GM19463 (cell line): Measurements from ENCODE around the gene SH3GL1.
"Not testable (repeated sequence)": the region's sequence is repeated elsewhere in the genome, so short reads cannot be mapped to it uniquely, and the experiment has no call there.

Experiments
- ATAC-seq: cut with Tn5 transposase; IDR thresholded peaks from one replicate; pipeline ENCODE4 v1.9.1; 2021; ENCODE audit warnings: mild to moderate bottlenecking, moderate library complexity; ENCODE audit not compliant: unreplicated experiment

The SH3GL1 gene

GRCh38 chr19:4345342-4346019 lies 54.9 kb downstream of the SH3GL1 start:
- no peak for ATAC-seq

DNA sequence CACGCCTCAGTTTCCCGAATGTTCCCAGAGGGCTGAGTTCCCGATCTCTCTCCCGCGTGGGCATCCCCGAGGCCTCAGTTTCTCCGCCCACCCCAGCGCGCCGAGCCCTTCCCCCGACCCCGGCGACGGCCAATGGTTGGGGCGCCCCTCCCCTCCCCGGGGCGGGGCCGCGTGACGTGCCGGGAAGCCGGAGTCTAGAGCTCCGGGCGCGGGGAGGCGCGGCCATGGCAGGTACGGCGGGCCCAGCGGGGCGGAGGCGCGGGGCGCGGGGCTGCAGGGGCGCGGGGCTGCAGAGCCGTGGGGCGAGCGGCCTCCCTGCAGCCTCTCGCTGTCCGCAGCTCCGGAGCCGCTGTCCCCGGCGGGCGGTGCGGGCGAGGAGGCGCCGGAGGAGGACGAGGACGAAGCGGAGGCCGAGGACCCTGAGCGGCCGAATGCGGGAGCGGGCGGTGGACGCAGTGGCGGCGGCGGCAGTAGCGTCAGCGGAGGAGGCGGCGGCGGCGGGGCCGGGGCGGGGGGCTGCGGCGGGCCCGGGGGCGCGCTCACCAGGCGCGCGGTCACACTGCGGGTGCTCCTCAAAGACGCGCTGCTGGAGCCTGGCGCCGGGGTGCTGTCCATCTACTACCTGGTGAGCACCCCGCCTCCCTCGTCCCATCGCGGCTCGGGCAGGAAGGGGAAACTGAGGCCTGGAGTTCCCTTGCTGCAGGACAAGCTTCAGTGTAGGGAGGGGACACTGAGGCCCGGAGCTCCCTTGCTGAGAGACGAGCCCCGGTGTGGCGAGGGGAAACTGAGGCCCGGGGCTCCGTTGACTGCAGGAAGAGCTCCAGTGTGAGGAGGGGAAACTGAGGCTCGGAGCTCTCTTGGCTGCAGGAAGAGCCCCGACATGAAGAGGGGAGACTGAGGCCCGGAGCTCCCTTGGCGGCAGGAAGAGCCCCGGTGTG lies 56.7 kb downstream of the SH3GL1 start, which contains the start of gene MPND:
Gene MPND (plus strand): TSS at position 193 of the 938 bp plus-strand sequence. CDS start 32 bp downstream, at position 225.
- peak; percentile 57 for ATAC-seq

- ATAC-seq, result peak; percentile 81
Measured at GRCh38 chr19:4342615-4343369, 57.6 kb downstream of the SH3GL1 start.

- ATAC-seq, result no peak
Measured at GRCh38 chr19:4342314-4342614, 58.1 kb downstream of the SH3GL1 start.

DNA sequence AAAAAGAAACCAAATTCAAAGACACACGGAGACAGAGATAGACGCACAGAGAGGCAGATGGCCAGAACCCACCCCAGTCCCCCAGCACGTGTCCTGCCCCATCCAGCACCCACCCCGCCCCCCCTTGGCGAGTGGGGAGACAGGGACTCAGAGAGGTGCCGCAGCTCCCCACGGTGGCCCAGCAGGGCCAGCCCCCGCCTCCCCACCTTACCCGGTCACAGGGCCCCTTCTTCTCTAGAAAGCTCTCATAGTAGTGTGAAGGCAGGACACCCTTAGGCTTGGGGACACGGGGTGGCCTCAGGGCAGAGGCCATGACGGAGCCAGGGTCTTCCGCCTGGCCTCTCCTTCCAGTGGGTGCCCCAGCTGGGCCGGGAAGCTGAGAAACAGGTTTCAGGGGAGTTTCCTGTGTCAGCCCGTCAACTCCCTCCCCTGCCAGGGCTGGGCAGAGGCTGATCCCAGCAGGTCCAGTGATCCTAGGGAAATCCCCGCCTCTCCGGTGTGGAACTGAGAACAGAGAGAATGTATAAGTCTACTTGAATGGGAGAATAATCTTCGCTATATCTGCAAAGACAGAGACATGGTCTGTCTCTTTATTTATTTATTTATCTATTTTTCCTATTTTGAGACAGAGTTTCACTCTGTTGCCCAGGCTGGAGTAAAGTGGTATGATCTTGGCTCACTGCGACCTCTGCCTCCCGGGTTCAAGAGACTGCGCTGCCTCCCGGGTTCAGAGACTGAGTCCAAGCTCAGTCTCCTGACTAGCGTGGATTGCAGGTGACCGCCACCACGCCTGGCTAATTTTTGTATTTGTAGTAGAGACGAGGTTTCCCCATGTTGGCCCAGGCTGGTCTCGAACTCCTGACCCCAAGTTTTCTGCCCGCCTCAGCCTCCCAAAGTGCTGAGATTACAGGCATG lies 61.6 kb downstream of the SH3GL1 start, which contains the start of gene STAP2:
Gene STAP2 (minus strand): TSS at position 387 of the 915 bp plus-strand sequence. CDS start 74 bp downstream, at position 313.
- no peak for ATAC-seq

GRCh38 chr19:4337906-4338440 lies 62.4 kb downstream of the SH3GL1 start:
- no peak for ATAC-seq

- ATAC-seq, result no peak
Measured at GRCh38 chr19:4334929-4335570, 65.3 kb downstream of the SH3GL1 start.

GRCh38 chr19:4329858-4330257 lies 70.5 kb downstream of the SH3GL1 start:
- no peak for ATAC-seq

GRCh38 chr19:4328991-4329681 lies 71.2 kb downstream of the SH3GL1 start:
- ATAC-seq, result not testable (repeated sequence)

GRCh38 chr19:4328243-4328990 lies 71.9 kb downstream of the SH3GL1 start:
- ATAC-seq, result peak; percentile 82

- no peak for ATAC-seq
Measured at GRCh38 chr19:4327877-4328242, 72.5 kb downstream of the SH3GL1 start.

DNA sequence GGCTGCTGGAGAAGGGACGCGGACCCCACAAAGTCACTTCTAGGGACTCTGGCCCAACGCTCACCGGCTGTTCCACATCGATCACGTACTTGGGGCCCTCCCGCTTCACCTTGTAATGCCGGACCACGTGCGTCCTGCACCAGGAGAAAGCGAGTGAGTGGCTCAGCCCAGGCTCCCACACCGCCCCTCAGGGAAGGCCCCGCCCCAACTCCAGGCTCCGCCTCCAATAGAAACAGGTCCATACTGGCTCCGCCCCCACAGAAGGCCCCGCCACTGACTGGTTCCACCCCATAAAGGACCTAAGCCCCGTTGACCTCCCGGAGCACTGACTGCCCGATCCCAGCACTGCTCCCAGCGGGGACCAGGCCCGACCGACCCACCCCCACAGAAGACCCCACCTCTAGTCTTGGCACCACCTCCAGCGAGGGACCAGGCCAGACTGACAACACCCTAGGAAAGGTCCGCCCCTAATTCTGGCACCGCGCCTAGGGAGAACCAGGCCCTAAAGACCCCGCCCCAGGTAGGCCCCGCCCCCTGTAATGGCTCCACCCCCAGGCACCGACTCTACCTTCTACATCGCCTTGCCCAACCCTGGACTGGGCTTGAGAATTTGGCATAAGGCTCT lies 73.0 kb downstream of the SH3GL1 start:
- no peak for ATAC-seq

DNA sequence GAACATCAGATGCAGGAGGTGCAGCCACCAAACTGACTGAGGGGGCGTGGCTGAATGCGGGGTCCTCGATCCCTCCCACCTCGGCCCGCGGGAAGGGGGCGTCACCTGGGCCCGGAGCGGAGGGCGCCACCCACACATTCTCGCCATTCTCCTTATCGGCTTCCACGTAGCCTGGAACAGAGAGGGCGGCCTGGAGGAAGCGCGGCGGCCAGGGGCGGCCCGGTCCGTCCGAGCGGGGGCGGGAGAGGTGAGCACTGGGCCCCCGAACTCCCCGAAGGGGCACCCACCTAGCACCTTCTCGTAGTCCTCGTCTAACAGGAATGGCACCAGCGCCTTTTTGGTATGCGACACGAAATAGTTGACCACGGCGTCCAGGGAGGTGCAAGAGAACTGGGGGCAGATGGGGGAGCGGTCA lies 73.5 kb downstream of the SH3GL1 start:
- no peak for ATAC-seq

GRCh38 chr19:4326215-4326836 lies 74.0 kb downstream of the SH3GL1 start:
- no peak for ATAC-seq

- ATAC-seq, result no peak
Measured at GRCh38 chr19:4324228-4324627, 76.1 kb downstream of the SH3GL1 start.

GRCh38 chr19:4323692-4324091 lies 76.7 kb downstream of the SH3GL1 start:
- no peak for ATAC-seq

- ATAC-seq, result no peak
Measured at GRCh38 chr19:4322942-4323665, 77.2 kb downstream of the SH3GL1 start.
